Measurements from ENCODE around the gene RBP5. TPM values are rescaled to one million over a fixed set of nuclear protein-coding genes. Genes with fewer than 3 reads are reported as not detected.

The RBP5 gene
- total and polyA plus RNA-seq, 2 experiments from 2014 or later: 1.5 to 8.9 TPM

GRCh38 chr12:7158781-7159609, 30.3 kb upstream of the RBP5 start:
- Histone ChIP-seq H3K4me3 (no peak overlapping the region), H3K27ac (no peak overlapping the region), H3K36me3 (no peaks in the 10 kb centered on the region), H3K9me3 (ENCODE audit: low read depth) (no peaks in the 10 kb centered on the region), H3K27me3 (no peaks in the 10 kb centered on the region), H3K4me1 (ENCODE audit: low read depth) (peaks cover 10% of the 10 kb centered on the region)
- no peak for DNase-seq (ENCODE audit: low read depth in 1 of 2, low spot score in 1 of 2)
- no peak for TF ChIP-seq CTCF (IDR thresholded peaks at IDR 0.05; ENCODE audit: low read depth, low read length)

DNA sequence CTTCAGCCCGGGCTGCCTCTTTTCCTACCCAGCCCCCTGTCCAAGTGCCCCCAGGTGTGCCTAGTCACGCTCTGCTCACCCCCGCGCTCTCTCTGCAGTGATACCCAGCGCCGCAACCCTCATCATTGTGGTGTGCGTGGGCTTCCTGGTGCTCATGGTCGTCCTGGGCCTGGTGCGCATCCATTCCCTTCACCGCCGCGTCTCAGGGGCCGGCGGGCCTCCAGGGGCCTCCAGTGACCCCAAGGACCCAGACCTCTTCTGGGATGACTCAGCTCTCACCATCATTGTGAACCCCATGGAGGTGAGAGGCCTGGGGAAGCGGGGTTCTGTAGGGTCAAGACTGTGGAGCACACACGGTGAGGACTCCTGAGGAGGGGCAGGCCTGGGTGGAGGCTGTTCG, 28.7 kb upstream of the RBP5 start:
- peaks cover 10% of the 10 kb centered on the region for H3K4me1 ChIP-seq (ENCODE audit: low read depth)
- no peak for TF ChIP-seq CTCF (IDR thresholded peaks at IDR 0.05; ENCODE audit: low read depth, low read length)
- H3K27ac ChIP-seq: no peak overlapping the region
- no peak for DNase-seq (ENCODE audit: low read depth in 1 of 2, low spot score in 1 of 2)
- no peak overlapping the region for H3K4me3 ChIP-seq
- no peaks in the 10 kb centered on the region for H3K9me3 ChIP-seq (ENCODE audit: low read depth)
- H3K36me3 ChIP-seq: no peaks in the 10 kb centered on the region
- H3K27me3 ChIP-seq: no peaks in the 10 kb centered on the region

- Histone ChIP-seq H3K27ac (no peak overlapping the region), H3K4me1 (ENCODE audit: low read depth) (peaks cover 10% of the 10 kb centered on the region), H3K4me3 (no peak overlapping the region), H3K27me3 (no peaks in the 10 kb centered on the region), H3K36me3 (no peaks in the 10 kb centered on the region), H3K9me3 (ENCODE audit: low read depth) (no peaks in the 10 kb centered on the region)
- DNase-seq (ENCODE audit: low read depth in 1 of 2, low spot score in 1 of 2): no peak
- TF ChIP-seq CTCF (IDR thresholded peaks at IDR 0.05; ENCODE audit: low read depth, low read length): no peak
Observed at GRCh38 chr12:7156259-7157197, 27.8 kb upstream of the RBP5 start.

- H3K9me3 ChIP-seq (ENCODE audit: low read depth): no peaks in the 10 kb centered on the region
- no peak overlapping the region for H3K4me3 ChIP-seq
- H3K4me1 ChIP-seq (ENCODE audit: low read depth): peaks cover 10% of the 10 kb centered on the region
- no peaks in the 10 kb centered on the region for H3K36me3 ChIP-seq
- H3K27ac ChIP-seq: peak overlapping the region; percentile 9
- no peaks in the 10 kb centered on the region for H3K27me3 ChIP-seq
- TF ChIP-seq CTCF (IDR thresholded peaks at IDR 0.05; ENCODE audit: low read depth, low read length): no peak
- DNase-seq (ENCODE audit: low read depth in 1 of 2, low spot score in 1 of 2): peak; percentile 25 to 58
Observed at GRCh38 chr12:7155471-7156034, 26.9 kb upstream of the RBP5 start.

- Histone ChIP-seq H3K4me1 (ENCODE audit: low read depth) (peaks cover 10% of the 10 kb centered on the region), H3K36me3 (no peaks in the 10 kb centered on the region), H3K9me3 (ENCODE audit: low read depth) (no peaks in the 10 kb centered on the region), H3K27ac (peak overlapping the region; percentile 9), H3K4me3 (no peak overlapping the region), H3K27me3 (no peaks in the 10 kb centered on the region)
- TF ChIP-seq CTCF (IDR thresholded peaks at IDR 0.05; ENCODE audit: low read depth, low read length): no peak
- DNase-seq (ENCODE audit: low read depth in 1 of 2, low spot score in 1 of 2): no peak
Observed at GRCh38 chr12:7154901-7155470, 26.3 kb upstream of the RBP5 start.
